ENCODE measurements around the gene TRAPPC8. TPM values are rescaled to one million over a fixed set of nuclear protein-coding genes. Genes with fewer than 3 reads are reported as not detected.

Gene TRAPPC8
- total and polyA plus RNA-seq, 12 donors: 13.6 to 39.1 (median 31.5) TPM

DNA sequence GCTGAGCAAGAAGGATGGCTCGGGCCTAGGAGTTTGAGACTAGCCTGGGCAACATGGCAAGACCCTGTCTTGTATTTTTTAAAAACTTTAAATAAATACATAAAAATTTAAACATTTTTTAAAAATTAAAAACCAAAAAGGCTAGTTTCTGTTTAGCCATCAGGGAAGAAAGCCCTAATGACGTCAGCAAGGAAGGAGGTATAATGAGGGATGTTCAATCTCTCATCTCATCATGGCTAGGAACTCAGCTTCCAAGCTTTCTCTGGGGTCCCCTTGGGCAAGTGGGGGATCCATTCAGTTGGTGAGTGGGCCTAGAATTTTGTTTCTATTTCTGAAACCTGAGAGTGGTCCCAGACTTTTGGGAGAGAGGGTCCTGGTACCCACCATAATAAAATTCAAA is 147.2 kb downstream of the TRAPPC8 start:
- 82 to 83% methylated on average over 2 of the region's 2 CpGs for WGBS, 2 donors
- Histone ChIP-seq H3K27me3 (peaks cover 0 to 5% (median 0%) of the 10 kb centered on the region in 7 donors), H3K4me3 (no peak overlapping the region), H3K27ac (no peak overlapping the region), H3K9me3 (no peaks in the 10 kb centered on the region), H3K36me3 (no peaks in the 10 kb centered on the region), H3K4me1 (peaks cover 0 to 5% (median 0%) of the 10 kb centered on the region in 9 donors)
- intact Hi-C loops (cut with DNase I): no loop called here
- DNase-seq: no peak
- no peak for ATAC-seq
- TF ChIP-seq, protein P1, sequence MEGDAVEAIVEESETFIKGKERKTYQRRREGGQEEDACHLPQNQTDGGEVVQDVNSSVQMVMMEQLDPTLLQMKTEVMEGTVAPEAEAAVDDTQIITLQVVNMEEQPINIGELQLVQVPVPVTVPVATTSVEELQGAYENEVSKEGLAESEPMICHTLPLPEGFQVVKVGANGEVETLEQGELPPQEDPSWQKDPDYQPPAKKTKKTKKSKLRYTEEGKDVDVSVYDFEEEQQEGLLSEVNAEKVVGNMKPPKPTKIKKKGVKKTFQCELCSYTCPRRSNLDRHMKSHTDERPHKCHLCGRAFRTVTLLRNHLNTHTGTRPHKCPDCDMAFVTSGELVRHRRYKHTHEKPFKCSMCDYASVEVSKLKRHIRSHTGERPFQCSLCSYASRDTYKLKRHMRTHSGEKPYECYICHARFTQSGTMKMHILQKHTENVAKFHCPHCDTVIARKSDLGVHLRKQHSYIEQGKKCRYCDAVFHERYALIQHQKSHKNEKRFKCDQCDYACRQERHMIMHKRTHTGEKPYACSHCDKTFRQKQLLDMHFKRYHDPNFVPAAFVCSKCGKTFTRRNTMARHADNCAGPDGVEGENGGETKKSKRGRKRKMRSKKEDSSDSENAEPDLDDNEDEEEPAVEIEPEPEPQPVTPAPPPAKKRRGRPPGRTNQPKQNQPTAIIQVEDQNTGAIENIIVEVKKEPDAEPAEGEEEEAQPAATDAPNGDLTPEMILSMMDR (IDR thresholded peaks at IDR 0.05): no peak

DNA sequence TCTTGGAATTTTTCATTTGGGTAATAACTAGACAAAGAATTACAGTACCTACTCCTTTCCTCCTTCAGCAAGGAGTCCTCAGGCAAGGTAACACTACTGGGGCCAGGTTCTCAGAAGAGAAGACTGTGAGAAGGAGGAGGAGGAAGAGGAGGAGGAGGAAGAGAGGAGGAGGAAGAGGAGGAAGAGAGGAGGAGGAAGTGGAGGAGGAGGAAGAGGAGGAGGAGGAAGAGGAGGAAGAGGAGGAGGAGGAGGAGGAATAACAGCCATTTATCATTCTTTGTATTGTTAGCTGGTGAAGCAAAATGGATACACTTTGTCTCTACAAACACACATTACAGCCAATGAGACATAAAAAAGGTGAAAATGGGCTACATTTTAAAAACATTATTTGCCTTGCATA is 149.4 kb downstream of the TRAPPC8 start:
- peaks cover 0 to 5% (median 0%) of the 10 kb centered on the region in 9 donors for H3K4me1 ChIP-seq
- no peaks in the 10 kb centered on the region for H3K36me3 ChIP-seq
- intact Hi-C loops (cut with DNase I): no loop called here
- ATAC-seq (no peak), DNase-seq (no peak)
- no peaks in the 10 kb centered on the region for H3K9me3 ChIP-seq
- no peak overlapping the region for H3K27ac ChIP-seq
- no peak overlapping the region for H3K4me3 ChIP-seq
- H3K27me3 ChIP-seq: peaks cover 0 to 5% (median 0%) of the 10 kb centered on the region in 7 donors
- TF ChIP-seq, protein P1 (IDR thresholded peaks at IDR 0.05): no peak

DNA sequence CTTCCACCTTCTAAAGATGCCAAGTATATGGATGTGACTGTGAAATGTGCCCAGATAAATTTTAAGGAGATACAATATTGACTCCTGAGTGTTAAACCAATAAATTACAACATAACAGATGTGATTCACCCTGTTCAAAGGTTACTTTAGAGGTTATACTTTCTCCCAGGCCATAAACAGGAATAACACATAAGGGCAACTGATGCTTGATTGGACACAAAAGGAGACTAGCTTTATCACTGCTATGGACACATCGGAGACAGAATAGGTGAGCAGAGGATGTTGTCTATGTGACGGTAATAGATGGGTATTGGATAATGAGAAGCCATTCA is 150.4 kb downstream of the TRAPPC8 start:
- no peaks in the 10 kb centered on the region for H3K9me3 ChIP-seq
- H3K27ac ChIP-seq: no peak overlapping the region
- H3K4me1 ChIP-seq: peaks cover 0 to 5% (median 0%) of the 10 kb centered on the region in 9 donors
- TF ChIP-seq, protein P1 (IDR thresholded peaks at IDR 0.05): no peak
- no peak overlapping the region for H3K4me3 ChIP-seq
- no peak for DNase-seq
- peaks cover 0 to 5% (median 0%) of the 10 kb centered on the region in 7 donors for H3K27me3 ChIP-seq
- 91 to 94% methylated on average over 2 of the region's 2 CpGs for WGBS, 2 donors
- no peaks in the 10 kb centered on the region for H3K36me3 ChIP-seq
- ATAC-seq: no peak
- intact Hi-C loops (cut with DNase I): no loop called here

DNA sequence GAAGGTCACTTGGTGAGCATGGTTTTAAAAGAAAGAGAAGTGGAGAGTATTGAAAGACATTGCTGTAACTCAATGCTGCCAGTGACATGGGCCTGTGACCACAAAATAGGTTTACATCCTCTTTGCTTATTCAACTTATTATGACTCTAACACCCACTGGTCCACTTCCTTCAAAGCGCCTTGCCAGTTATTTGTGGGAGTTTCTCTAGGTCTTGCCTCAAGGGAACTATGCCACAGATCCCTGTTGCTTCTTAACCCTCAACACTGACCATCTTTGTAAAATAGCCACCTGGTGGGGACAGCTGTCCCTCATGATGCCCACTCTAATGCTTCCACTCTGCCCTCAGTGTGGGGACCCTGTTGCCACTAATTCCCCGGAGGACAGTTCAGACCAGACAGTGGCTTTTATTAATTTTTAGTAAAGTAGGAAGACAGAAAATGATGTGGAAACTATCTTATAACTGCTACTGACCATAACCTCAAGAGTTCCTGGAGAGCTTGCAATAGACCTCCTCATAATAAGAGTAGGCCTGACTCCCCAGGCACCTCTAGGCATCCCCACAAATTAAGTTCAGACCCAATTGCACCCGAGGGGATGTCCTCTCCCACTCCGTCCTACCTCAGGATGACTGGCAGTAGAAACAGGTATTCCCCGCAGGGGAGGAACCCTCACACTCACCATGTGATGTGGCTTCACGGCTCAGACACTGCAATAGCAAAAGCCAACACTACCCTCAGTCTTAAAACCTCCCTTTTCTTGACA is 150.9 kb downstream of the TRAPPC8 start:
- WGBS, 2 donors: 81 to 83% methylated on average over 6 of the region's 6 CpGs
- Histone ChIP-seq H3K36me3 (no peaks in the 10 kb centered on the region), H3K9me3 (no peaks in the 10 kb centered on the region), H3K4me1 (peaks cover 0 to 5% (median 0%) of the 10 kb centered on the region in 9 donors), H3K27me3 (peaks cover 0 to 5% (median 0%) of the 10 kb centered on the region in 7 donors), H3K27ac (no peak overlapping the region), H3K4me3 (no peak overlapping the region)
- ATAC-seq (peak in 1 of 8 donors; percentile 38), DNase-seq (no peak)
- TF ChIP-seq, protein P1 (IDR thresholded peaks at IDR 0.05): no peak
- intact Hi-C loops (cut with DNase I): no loop called here

Measured in heart right ventricle (tissue), 16 donors.